Activated T-cell treated with anti-CD3 and anti-CD28 coated beads, Interleukin-2, amount 50 U/mL, for 72 hours (primary cell): ENCODE measurements around the gene WDR55. TPM values are rescaled to one million over a fixed set of nuclear protein-coding genes. Genes with fewer than 3 reads are reported as not detected.
"Not testable (repeated sequence)": the region's sequence is repeated elsewhere in the genome, so short reads cannot be mapped to it uniquely, and the experiment has no call there.

Source experiments
- ATAC-seq, 2 donors: fragments of 150-1000 bp; cut with Tn5 transposase; replicated peaks in 1 of 2; 2 replicates each; pipeline ENCODE4 v1.10.0; 2021; ENCODE audit warnings: moderate library complexity in 2 of 2, mild to moderate bottlenecking in 1 of 2
- DNase-seq, 2 donors: peaks; one replicate each; pipeline ENCODE4 v3.0.0; 2021 to 2022; ENCODE audit warnings: mixed read lengths in 1 of 2
- H3K27ac Mint-ChIP-seq: one replicate; pipeline ENCODE4 v1.8.0; 2022; ENCODE audit warnings: mild to moderate bottlenecking, moderate library complexity, mixed read lengths
- H3K27me3 Mint-ChIP-seq: one replicate; pipeline ENCODE4 v1.8.0; 2022; ENCODE audit warnings: low read depth, mixed read lengths
- H3K36me3 Mint-ChIP-seq, 2 donors: one replicate each; pipeline ENCODE4 v1.8.0; 2022; ENCODE audit warnings: mixed read lengths in 2 of 2, mild to moderate bottlenecking in 1 of 2; ENCODE audit not compliant: insufficient read depth in 2 of 2
- H3K4me1 Mint-ChIP-seq: one replicate; pipeline ENCODE4 v1.8.0; 2022; ENCODE audit warnings: low read depth, mixed read lengths
- H3K4me3 Mint-ChIP-seq, 2 donors: one replicate each; pipeline ENCODE4 v1.8.0; 2022; ENCODE audit warnings: mild to moderate bottlenecking in 2 of 2, mixed read lengths in 2 of 2, moderate library complexity in 2 of 2
- H3K9me3 Mint-ChIP-seq, 2 donors: one replicate each; pipeline ENCODE4 v1.8.0; 2022; ENCODE audit warnings: mixed read lengths in 2 of 2
- total RNA-seq, 2 donors: library from RNA; stranded (reverse); gene quantifications; one replicate each; pipeline ENCODE4 v1.2.3, GENCODE V29; 2022

The WDR55 gene
- 10 to 100 TPM; 24.3 to 30.2 TPM for total RNA-seq

GRCh38 chr5:140664359-140665119, at the start of gene WDR55:
WDR55 (plus strand) TSS chr5:140664904; CDS start chr5:140664913, 9 bp downstream.
- Mint-ChIP-seq H3K4me1 (peaks cover 43% of the 10 kb centered on the region), H3K36me3 (peaks cover 18 to 30% of the 10 kb centered on the region in 2 donors), H3K27ac (peak within 1 kb of the TSS; percentile 98)

GRCh38 chr5:140622301-140622700, 42.4 kb upstream of the WDR55 start:
- H3K4me1 Mint-ChIP-seq = no peaks in the 10 kb centered on the region
- peaks cover 0 to under 1% of the 10 kb centered on the region in 2 donors for H3K36me3 Mint-ChIP-seq
- peaks cover 3% of the 10 kb centered on the region in 2 donors for H3K9me3 Mint-ChIP-seq
- peaks cover 6% of the 10 kb centered on the region for H3K27me3 Mint-ChIP-seq
- DNase-seq (no peak), ATAC-seq (no peak)
- no peak overlapping the region for H3K27ac Mint-ChIP-seq
- H3K4me3 Mint-ChIP-seq = no peak overlapping the region

More at GRCh38 chr5:140664359-140665119, at the start of gene WDR55:
- ATAC-seq (peak; percentile 98), DNase-seq (peak; percentile 97 to 98)
- no peaks in the 10 kb centered on the region for H3K9me3 Mint-ChIP-seq
- H3K27me3 Mint-ChIP-seq = no peaks in the 10 kb centered on the region
- peak within 1 kb of the TSS; percentile 99 to 100 for H3K4me3 Mint-ChIP-seq

- H3K4me1 Mint-ChIP-seq, DNase-seq, ATAC-seq, H3K36me3 Mint-ChIP-seq, H3K9me3 Mint-ChIP-seq, H3K4me3 Mint-ChIP-seq, H3K27ac Mint-ChIP-seq, H3K27me3 Mint-ChIP-seq: not testable (repeated sequence)
These were observed 41.6 kb upstream of the WDR55 start for GRCh38 chr5:140623061-140623460.

- DNase-seq, H3K27me3 Mint-ChIP-seq, H3K4me1 Mint-ChIP-seq, ATAC-seq, H3K27ac Mint-ChIP-seq, H3K9me3 Mint-ChIP-seq, H3K36me3 Mint-ChIP-seq, H3K4me3 Mint-ChIP-seq: not testable (repeated sequence)
These were observed 39.8 kb upstream of the WDR55 start for GRCh38 chr5:140624886-140625285.

GRCh38 chr5:140627972-140628371, 36.7 kb upstream of the WDR55 start:
- DNase-seq (no peak), ATAC-seq (no peak)
- H3K4me1 Mint-ChIP-seq = peaks cover 13% of the 10 kb centered on the region
- H3K27ac Mint-ChIP-seq = no peak overlapping the region
- peaks cover 6% of the 10 kb centered on the region in 2 donors for H3K9me3 Mint-ChIP-seq
- no peak overlapping the region for H3K4me3 Mint-ChIP-seq
- peaks cover 21% of the 10 kb centered on the region for H3K27me3 Mint-ChIP-seq
- H3K36me3 Mint-ChIP-seq = peaks cover 4 to 9% of the 10 kb centered on the region in 2 donors

- peaks cover 6% of the 10 kb centered on the region in 2 donors for H3K9me3 Mint-ChIP-seq
- peaks cover 4 to 9% of the 10 kb centered on the region in 2 donors for H3K36me3 Mint-ChIP-seq
- H3K4me1 Mint-ChIP-seq = peaks cover 19% of the 10 kb centered on the region
- H3K4me3 Mint-ChIP-seq = no peak overlapping the region
- H3K27me3 Mint-ChIP-seq = peaks cover 26% of the 10 kb centered on the region
- no peak for DNase-seq
- no peak overlapping the region for H3K27ac Mint-ChIP-seq
- ATAC-seq = no peak
These were observed 36.0 kb upstream of the WDR55 start for GRCh38 chr5:140628711-140629110.

- DNase-seq (no peak), ATAC-seq (no peak)
- no peak overlapping the region for H3K27ac Mint-ChIP-seq
- H3K27me3 Mint-ChIP-seq = peaks cover 32% of the 10 kb centered on the region
- peaks cover 4 to 9% of the 10 kb centered on the region in 2 donors for H3K36me3 Mint-ChIP-seq
- H3K4me3 Mint-ChIP-seq = peak overlapping the region in 1 of 2 donors; percentile 33
- H3K4me1 Mint-ChIP-seq = peaks cover 35% of the 10 kb centered on the region
- H3K9me3 Mint-ChIP-seq = peaks cover 6% of the 10 kb centered on the region in 2 donors
These were observed 34.2 kb upstream of the WDR55 start for GRCh38 chr5:140630292-140631035.

- Mint-ChIP-seq H3K9me3 (peaks cover 6% of the 10 kb centered on the region in 2 donors), H3K4me1 (peaks cover 39% of the 10 kb centered on the region), H3K36me3 (peaks cover 4 to 9% of the 10 kb centered on the region in 2 donors), H3K27ac (no peak overlapping the region), H3K27me3 (peaks cover 32% of the 10 kb centered on the region), H3K4me3 (peak overlapping the region; percentile 8 to 33)
- DNase-seq (no peak), ATAC-seq (no peak)
These were observed 33.7 kb upstream of the WDR55 start for GRCh38 chr5:140631036-140631417.

- Mint-ChIP-seq H3K4me3 (peak overlapping the region; percentile 81 to 91), H3K36me3 (peaks cover 4 to 9% of the 10 kb centered on the region in 2 donors)
These were observed 32.8 kb upstream of the WDR55 start for GRCh38 chr5:140631831-140632365.

GRCh38 chr5:140632366-140633020, 32.2 kb upstream of the WDR55 start:
- Mint-ChIP-seq H3K4me3 (peak overlapping the region; percentile 81 to 91), H3K27ac (no peak overlapping the region), H3K36me3 (peaks cover 4 to 6% of the 10 kb centered on the region in 2 donors), H3K27me3 (peaks cover 32% of the 10 kb centered on the region), H3K4me1 (peaks cover 39% of the 10 kb centered on the region), H3K9me3 (peaks cover 2 to 4% of the 10 kb centered on the region in 2 donors)
- ATAC-seq (peak; percentile 61 to 72), DNase-seq (peak; percentile 57 to 60)

More at GRCh38 chr5:140631831-140632365, 32.8 kb upstream of the WDR55 start:
- Mint-ChIP-seq H3K27ac (no peak overlapping the region), H3K9me3 (peaks cover 5 to 6% of the 10 kb centered on the region in 2 donors), H3K27me3 (peaks cover 32% of the 10 kb centered on the region), H3K4me1 (peaks cover 39% of the 10 kb centered on the region)
- DNase-seq (peak; percentile 14 to 35), ATAC-seq (peak; percentile 25 to 34)

- peaks cover 3 to 4% of the 10 kb centered on the region in 2 donors for H3K36me3 Mint-ChIP-seq
- H3K27ac Mint-ChIP-seq = no peak within 1 kb of the TSS
- peak in 1 of 2 donors; percentile 9 for DNase-seq
- no peak for ATAC-seq
- peaks cover 2 to 3% of the 10 kb centered on the region in 2 donors for H3K9me3 Mint-ChIP-seq
- peaks cover 42% of the 10 kb centered on the region for H3K4me1 Mint-ChIP-seq
- H3K4me3 Mint-ChIP-seq = peak within 1 kb of the TSS; percentile 81 to 91
- peaks cover 32% of the 10 kb centered on the region for H3K27me3 Mint-ChIP-seq
These were observed 31.7 kb upstream of the WDR55 start, which contains the start of gene CD14 for GRCh38 chr5:140633021-140633471. CD14 (minus strand) TSS chr5:140633175; CDS start chr5:140633071, 104 bp downstream.

- H3K9me3 Mint-ChIP-seq = no peaks in the 10 kb centered on the region
- H3K27ac Mint-ChIP-seq = no peak overlapping the region
These were observed 31.2 kb upstream of the WDR55 start for GRCh38 chr5:140633501-140633900.

More at GRCh38 chr5:140633501-140633900, 31.2 kb upstream of the WDR55 start:
- ATAC-seq = no peak
- H3K36me3 Mint-ChIP-seq = no peaks in the 10 kb centered on the region
- peaks cover 46% of the 10 kb centered on the region for H3K4me1 Mint-ChIP-seq
- H3K4me3 Mint-ChIP-seq = peak overlapping the region; percentile 81 to 91
- H3K27me3 Mint-ChIP-seq = peaks cover 32% of the 10 kb centered on the region
- DNase-seq = no peak
